H9 (cell line): ENCODE data around the gene ARID3A. TPM values are rescaled to one million over a fixed set of nuclear protein-coding genes. Genes with fewer than 3 reads are reported as not detected.
A peak's percentile ranks its signal among the peaks of the same experiment; 100 is the strongest.

Source experiments
- DNase-seq: peaks from one replicate; pipeline ENCODE4 v3.0.0-alpha.2; 2017
- H2AFZ ChIP-seq: one replicate; pipeline ENCODE4 v1.6.1; 2013; ENCODE audit warnings: mild to moderate bottlenecking, low read length, control low read depth, moderate library complexity
- H2AK5ac ChIP-seq: 2 replicates; pipeline ENCODE4 v1.6.1; 2013; ENCODE audit warnings: low read length, control low read depth, mixed read lengths; ENCODE audit not compliant: insufficient read length
- H2BK120ac ChIP-seq: one replicate; pipeline ENCODE4 v1.6.1; 2013; ENCODE audit warnings: low read depth, mild to moderate bottlenecking, low read length, control low read depth, inconsistent platforms; ENCODE audit not compliant: poor library complexity, severe bottlenecking
- H2BK12ac ChIP-seq: 2 replicates; pipeline ENCODE4 v1.6.1; 2013; ENCODE audit warnings: low read length, control low read depth, mixed read lengths, low read depth; ENCODE audit not compliant: insufficient read length
- H2BK15ac ChIP-seq: 2 replicates; pipeline ENCODE4 v1.6.1; 2013; ENCODE audit warnings: low read depth, low read length, control low read depth
- H2BK20ac ChIP-seq: one replicate; pipeline ENCODE4 v1.6.1; 2013; ENCODE audit warnings: low read depth, mild to moderate bottlenecking, low read length, control low read depth, inconsistent platforms; ENCODE audit not compliant: poor library complexity, severe bottlenecking
- H2BK5ac ChIP-seq: 2 replicates; pipeline ENCODE4 v1.6.1; 2013; ENCODE audit warnings: low read length, control low read depth, mixed read lengths; ENCODE audit not compliant: insufficient read length
- H3K14ac ChIP-seq: 2 replicates; pipeline ENCODE4 v1.6.1; 2013; ENCODE audit warnings: low read length, control low read depth; ENCODE audit not compliant: insufficient read depth
- H3K18ac ChIP-seq: 2 replicates; pipeline ENCODE4 v1.6.1; 2013; ENCODE audit warnings: low read depth, mild to moderate bottlenecking, mixed read lengths, low read length, control low read depth; ENCODE audit not compliant: insufficient read length
- H3K23ac ChIP-seq: 2 replicates; pipeline ENCODE4 v1.6.1; 2013; ENCODE audit warnings: low read length, control low read depth, mixed read lengths, low read depth; ENCODE audit not compliant: insufficient read length
- H3K23me2 ChIP-seq: 2 replicates; pipeline ENCODE4 v1.6.1; 2013; ENCODE audit warnings: low read depth, mild to moderate bottlenecking, mixed read lengths, low read length, control low read depth; ENCODE audit not compliant: insufficient read length, poor library complexity, severe bottlenecking
- H3K27ac ChIP-seq: 2 replicates; pipeline ENCODE4 v1.5.1; 2013; ENCODE audit warnings: low read length, control low read depth, mixed read lengths, low read depth; ENCODE audit not compliant: insufficient read length
- H3K27me3 ChIP-seq: 2 replicates; pipeline ENCODE4 v1.6.1; 2013; ENCODE audit warnings: low read length, control low read depth, inconsistent platforms; ENCODE audit not compliant: insufficient read depth
- H3K4ac ChIP-seq: 2 replicates; pipeline ENCODE4 v1.6.1; 2013; ENCODE audit warnings: low read depth, mild to moderate bottlenecking, control low read depth, inconsistent platforms, low read length, moderate library complexity
- H3K4me1 ChIP-seq: 2 replicates; pipeline ENCODE4 v1.6.1; 2013; ENCODE audit warnings: low read length, control low read depth, inconsistent platforms; ENCODE audit not compliant: insufficient read depth
- H3K4me2 ChIP-seq: 2 replicates; pipeline ENCODE4 v1.6.1; 2013; ENCODE audit warnings: low read length, control low read depth, mixed read lengths; ENCODE audit not compliant: insufficient read length, insufficient read depth
- H3K56ac ChIP-seq: 2 replicates; pipeline ENCODE4 v1.6.1; 2013; ENCODE audit warnings: low read depth, mild to moderate bottlenecking, mixed read lengths, low read length, control low read depth; ENCODE audit not compliant: insufficient read length
- H3K79me1 ChIP-seq: 2 replicates; pipeline ENCODE4 v1.6.1; 2013; ENCODE audit warnings: low read depth, mild to moderate bottlenecking, moderate library complexity, low read length, control low read depth, inconsistent platforms; ENCODE audit not compliant: insufficient read depth, poor library complexity, severe bottlenecking
- H3K79me2 ChIP-seq: 2 replicates; pipeline ENCODE4 v1.6.1; 2013; ENCODE audit warnings: low read length, control low read depth, inconsistent platforms; ENCODE audit not compliant: insufficient read depth
- H3K9ac ChIP-seq: 2 replicates; pipeline ENCODE4 v1.6.1; 2013; ENCODE audit warnings: low read length, control low read depth, mixed read lengths; ENCODE audit not compliant: insufficient read length; ENCODE audit errors: extremely low read depth
- H3K9me3 ChIP-seq: one replicate; pipeline ENCODE4 v1.6.1; 2013; ENCODE audit warnings: low read depth, low read length, inconsistent platforms; ENCODE audit not compliant: control insufficient read depth
- H3T11ph ChIP-seq: one replicate; pipeline ENCODE4 v1.6.1; 2013; ENCODE audit warnings: mild to moderate bottlenecking, low read length, control low read depth, inconsistent platforms
- H4K20me1 ChIP-seq: one replicate; pipeline ENCODE4 v1.6.1; 2013; ENCODE audit not compliant: control insufficient read depth, insufficient read length, insufficient read depth
- H4K5ac ChIP-seq: 2 replicates; pipeline ENCODE4 v1.6.1; 2013; ENCODE audit warnings: low read depth, mild to moderate bottlenecking, mixed read lengths, low read length, control low read depth; ENCODE audit not compliant: insufficient read length
- H4K8ac ChIP-seq: replicated peaks from 2 replicates; pipeline ENCODE4 v1.6.1; 2013; ENCODE audit warnings: low read length, control low read depth, mixed read lengths, low read depth; ENCODE audit not compliant: insufficient read length
- H4K91ac ChIP-seq: 2 replicates; pipeline ENCODE4 v1.6.1; 2013; ENCODE audit warnings: low read depth, mild to moderate bottlenecking, moderate library complexity, mixed read lengths, low read length, control low read depth; ENCODE audit not compliant: insufficient read length
- H3K27ac Mint-ChIP-seq, 3 experiments: 2 replicates in 2 of 3; 3 replicates in 1 of 3; pipeline ENCODE4 v1.8.0; 2020 to 2021; ENCODE audit warnings: mixed read lengths in 3 of 3, mild to moderate bottlenecking in 1 of 3, moderate library complexity in 1 of 3
- H3K27me3 Mint-ChIP-seq: 2 replicates; pipeline ENCODE4 v1.8.0; 2021; ENCODE audit warnings: low read depth, mild to moderate bottlenecking, moderate library complexity, mixed read lengths
- H3K36me3 Mint-ChIP-seq, 3 experiments: 2 replicates in 2 of 3; 3 replicates in 1 of 3; pipeline ENCODE4 v1.8.0; 2020 to 2021; ENCODE audit warnings: low read depth in 3 of 3, mixed read lengths in 3 of 3; ENCODE audit not compliant: insufficient read depth in 1 of 3
- H3K4me1 Mint-ChIP-seq, 2 experiments: 2 replicates each; pipeline ENCODE4 v1.8.0; 2020; ENCODE audit warnings: mixed read lengths in 2 of 2
- H3K4me3 Mint-ChIP-seq, 2 experiments: 2 replicates in 1 of 2; 3 replicates in 1 of 2; pipeline ENCODE4 v1.8.0; 2020 to 2021; ENCODE audit warnings: mild to moderate bottlenecking in 2 of 2, mixed read lengths in 2 of 2, moderate library complexity in 1 of 2
- H3K9me3 Mint-ChIP-seq, 2 experiments: 2 replicates in 1 of 2; 3 replicates in 1 of 2; pipeline ENCODE4 v1.8.0; 2020; ENCODE audit warnings: mild to moderate bottlenecking in 2 of 2, mixed read lengths in 2 of 2, moderate library complexity in 1 of 2
- WGBS: extraction: QIAGEN DNeasy Blood & Tissue Kit; methylation state at CpG from one replicate; pipeline ENCODE4 v1.1.7; 2013; ENCODE audit warnings: missing lambda C conversion rate, low lambda C conversion rate, mixed read lengths; ENCODE audit not compliant: insufficient read length; ENCODE audit errors: extremely low coverage; 5-methylcytosine and 5-hydroxymethylcytosine counted together
- total RNA-seq: library from RNA; stranded (reverse); gene quantifications from 2 replicates; pipeline ENCODE4 v1.2.1, GENCODE V29; 2021
- TF ChIP-seq, protein P1 (sequence below): fragments of 200-600 bp; sonication (generic); conservative IDR thresholded peaks from 3 replicates; pipeline ENCODE4 v1.8.0; 2021; ENCODE audit warnings: antibody characterized with exemption, mild to moderate bottlenecking

ARID3A gene
- total RNA-seq, 1 experiment from 2014 or later, result 98.3 TPM

DNA sequence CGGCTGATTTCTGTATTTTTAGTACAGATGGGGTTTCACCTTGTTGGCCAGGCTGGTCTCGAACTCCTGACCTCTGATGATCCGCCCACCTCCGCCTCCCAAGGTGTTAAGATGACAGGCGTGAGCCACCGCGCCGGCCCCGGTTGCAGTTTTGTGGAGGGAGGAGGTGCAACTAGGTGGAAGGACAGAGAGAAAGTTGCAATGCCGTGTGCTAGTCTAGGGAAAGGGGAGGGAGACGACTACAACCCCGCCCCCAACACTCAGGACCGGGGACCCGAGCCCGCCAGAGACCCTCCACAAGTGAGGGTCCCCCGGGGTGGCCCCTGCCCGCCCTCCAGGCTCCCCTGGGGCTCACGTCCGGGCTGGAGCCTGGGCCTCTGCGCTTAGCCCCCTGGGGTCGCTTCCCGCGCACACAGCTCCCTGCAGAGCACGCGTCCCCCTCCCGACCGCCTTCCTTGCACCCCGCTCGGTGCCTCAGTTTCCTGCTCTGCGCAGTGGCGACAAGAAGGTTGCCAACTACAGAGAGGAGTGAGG, 1.2 kb upstream of the ARID3A start:
- Histone ChIP-seq H3K9me3 (no peaks in the 10 kb centered on the region), H3K23ac (no peak overlapping the region)

More for the DNA sequence above, 1.2 kb upstream of the ARID3A start:
- Histone ChIP-seq H3K4me1 (no peaks in the 10 kb centered on the region), H2BK15ac (no peak overlapping the region), H3K18ac (no peak overlapping the region), H2AK5ac (no peak overlapping the region), H2BK120ac (no peak overlapping the region), H3K79me1 (no peaks in the 10 kb centered on the region), H3K27ac (no peak overlapping the region), H3K27me3 (peaks cover 12% of the 10 kb centered on the region; the same call in 1 of the 2 replicates), H3K14ac (0 out of 2 replicates have a peak overlapping the region, but pooled peaks have one; percentile 42), H3T11ph (no peak overlapping the region), H2BK12ac (no peak overlapping the region), H4K5ac (no peak overlapping the region), H4K8ac (no peak overlapping the region), H3K4me2 (peak overlapping the region; percentile 67), H4K20me1 (no peaks in the 10 kb centered on the region), H2BK20ac (no peak overlapping the region), H3K79me2 (no peaks in the 10 kb centered on the region; the same call in 1 of the 2 replicates), H4K91ac (no peak overlapping the region), H2BK5ac (no peak overlapping the region), H3K4ac (no peak overlapping the region), H3K9ac (no peak overlapping the region), H3K23me2 (peaks cover 3% of the 10 kb centered on the region), H2AFZ (no peak overlapping the region), H3K56ac (no peak overlapping the region)
- H3K27me3 Mint-ChIP-seq, result peaks cover 30% of the 10 kb centered on the region
- peaks cover 2 to 6% (median 4%) of the 10 kb centered on the region in 3 experiments; a peak in 4 of 7 replicates for H3K36me3 Mint-ChIP-seq
- H3K27ac Mint-ChIP-seq, result no peak overlapping the region
- no CpG with 5 or more reads among the region's 31 CpGs for WGBS
- peak overlapping the region; percentile 67 to 81 for H3K4me3 Mint-ChIP-seq
- no peak for DNase-seq
- TF ChIP-seq, protein P1, sequence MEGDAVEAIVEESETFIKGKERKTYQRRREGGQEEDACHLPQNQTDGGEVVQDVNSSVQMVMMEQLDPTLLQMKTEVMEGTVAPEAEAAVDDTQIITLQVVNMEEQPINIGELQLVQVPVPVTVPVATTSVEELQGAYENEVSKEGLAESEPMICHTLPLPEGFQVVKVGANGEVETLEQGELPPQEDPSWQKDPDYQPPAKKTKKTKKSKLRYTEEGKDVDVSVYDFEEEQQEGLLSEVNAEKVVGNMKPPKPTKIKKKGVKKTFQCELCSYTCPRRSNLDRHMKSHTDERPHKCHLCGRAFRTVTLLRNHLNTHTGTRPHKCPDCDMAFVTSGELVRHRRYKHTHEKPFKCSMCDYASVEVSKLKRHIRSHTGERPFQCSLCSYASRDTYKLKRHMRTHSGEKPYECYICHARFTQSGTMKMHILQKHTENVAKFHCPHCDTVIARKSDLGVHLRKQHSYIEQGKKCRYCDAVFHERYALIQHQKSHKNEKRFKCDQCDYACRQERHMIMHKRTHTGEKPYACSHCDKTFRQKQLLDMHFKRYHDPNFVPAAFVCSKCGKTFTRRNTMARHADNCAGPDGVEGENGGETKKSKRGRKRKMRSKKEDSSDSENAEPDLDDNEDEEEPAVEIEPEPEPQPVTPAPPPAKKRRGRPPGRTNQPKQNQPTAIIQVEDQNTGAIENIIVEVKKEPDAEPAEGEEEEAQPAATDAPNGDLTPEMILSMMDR, result no peak
- H3K9me3 Mint-ChIP-seq, result no peaks in the 10 kb centered on the region; a peak in 1 of 5 replicates
- peaks cover 5 to 18% of the 10 kb centered on the region in 2 experiments for H3K4me1 Mint-ChIP-seq
